ENCODE data around the gene ASB13. TPM values are rescaled to one million over a fixed set of nuclear protein-coding genes. Genes with fewer than 3 reads are reported as not detected.

ASB13 gene, protein sequence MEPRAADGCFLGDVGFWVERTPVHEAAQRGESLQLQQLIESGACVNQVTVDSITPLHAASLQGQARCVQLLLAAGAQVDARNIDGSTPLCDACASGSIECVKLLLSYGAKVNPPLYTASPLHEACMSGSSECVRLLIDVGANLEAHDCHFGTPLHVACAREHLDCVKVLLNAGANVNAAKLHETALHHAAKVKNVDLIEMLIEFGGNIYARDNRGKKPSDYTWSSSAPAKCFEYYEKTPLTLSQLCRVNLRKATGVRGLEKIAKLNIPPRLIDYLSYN
- total RNA-seq, result 11.2 TPM

DNA sequence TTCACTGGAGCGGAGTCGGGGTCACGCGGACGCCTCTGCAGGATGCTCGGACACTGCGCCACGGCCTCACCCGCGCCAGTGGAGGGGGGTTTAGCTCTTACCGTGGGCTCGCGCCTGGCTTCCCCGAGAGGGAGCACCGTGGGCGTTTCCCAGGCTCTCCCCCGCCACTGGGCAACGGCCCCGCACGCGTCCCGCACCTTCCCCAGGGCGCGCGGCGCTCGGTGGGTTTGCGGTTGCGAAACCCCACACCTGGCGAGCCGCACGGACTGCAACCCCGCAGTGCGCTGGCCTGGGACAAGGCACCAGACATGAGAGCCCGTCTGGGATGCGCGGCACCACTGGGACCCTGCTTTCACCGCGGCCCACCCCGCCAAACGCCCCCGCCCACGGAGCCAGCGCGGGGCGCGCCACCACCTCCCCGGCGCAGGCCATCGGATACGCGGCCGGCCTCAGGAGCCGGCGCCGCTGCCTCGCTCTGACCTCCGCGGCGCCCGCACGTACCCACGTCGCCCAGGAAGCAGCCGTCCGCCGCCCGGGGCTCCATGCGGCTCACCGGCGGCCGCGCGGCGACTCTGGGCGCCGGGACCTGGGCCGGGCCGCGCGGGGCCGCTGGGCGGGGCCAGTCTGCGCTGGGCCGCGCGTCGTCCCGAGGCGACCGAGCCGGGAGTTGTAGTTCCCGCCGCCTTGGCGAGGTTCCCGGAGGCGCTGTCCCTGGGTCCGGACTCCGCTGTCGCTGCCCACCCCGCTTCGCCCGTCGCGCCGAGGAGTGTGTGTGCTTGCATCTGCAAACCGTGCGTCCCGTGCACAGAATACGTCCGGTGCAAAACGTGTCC, at the start of gene ASB13:
ASB13 (minus strand) TSS at position 588 of the 833 bp plus-strand sequence; CDS start at position 544, 44 bp downstream.
- peak; percentile 83 for DNase-seq

DNA sequence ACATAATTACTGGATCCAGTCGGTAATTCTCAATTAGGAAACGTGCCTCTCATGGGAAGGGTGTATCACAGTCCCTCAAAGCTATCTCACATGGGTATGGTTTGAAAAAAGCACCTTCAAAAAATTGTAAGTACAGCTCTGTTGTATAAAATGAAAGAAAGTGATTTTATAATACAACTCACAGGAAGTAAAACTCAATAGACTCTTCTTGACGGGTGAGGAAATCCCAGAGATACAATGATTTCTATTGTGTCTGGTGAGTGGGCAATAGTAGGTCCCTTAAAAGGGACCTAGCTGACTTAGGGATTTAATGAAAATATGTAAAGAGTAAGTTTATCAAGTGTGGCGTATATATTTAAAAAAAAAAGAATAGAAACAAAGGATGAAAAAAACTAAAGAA, 45.2 kb upstream of the ASB13 start:
- DNase-seq, result no peak

DNA sequence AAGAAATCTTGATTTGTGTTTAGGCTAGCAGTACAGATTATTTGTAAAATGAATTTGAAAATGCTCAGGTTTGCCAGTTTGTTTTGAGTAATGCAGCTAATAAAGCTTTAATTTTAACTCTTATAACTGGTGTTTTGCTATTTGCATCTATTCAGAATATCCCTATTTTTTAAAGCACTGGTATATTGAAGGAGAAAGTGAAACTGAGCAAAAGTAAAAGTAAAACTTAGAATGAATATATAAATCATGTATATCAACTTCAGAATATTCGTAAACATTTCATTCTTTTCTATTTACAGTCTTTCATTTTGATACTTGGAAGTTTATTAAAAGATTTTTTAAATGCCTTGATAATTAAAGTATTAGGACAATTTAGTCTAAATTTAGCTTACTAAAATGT, 44.5 kb upstream of the ASB13 start:
- DNase-seq, result no peak

DNA sequence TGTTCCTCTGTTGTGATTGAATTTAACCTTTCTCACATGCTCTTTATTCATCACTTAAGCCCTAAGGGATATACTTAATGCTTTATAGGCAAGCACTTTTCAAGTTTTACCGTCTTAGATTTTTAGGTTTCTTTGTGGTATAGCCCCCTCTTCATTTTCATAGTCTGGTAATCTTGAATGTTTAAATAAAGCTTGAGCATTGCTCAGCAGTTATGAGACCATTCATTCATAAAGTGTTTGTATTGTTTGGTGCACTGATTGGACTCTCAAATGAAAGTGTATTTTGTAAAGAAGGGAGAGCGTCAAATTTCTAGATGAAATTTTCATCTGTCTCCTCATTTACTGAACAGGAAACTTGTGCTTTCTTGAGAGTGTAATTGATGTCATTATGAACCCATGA, 43.5 kb upstream of the ASB13 start:
- DNase-seq, result no peak

DNA sequence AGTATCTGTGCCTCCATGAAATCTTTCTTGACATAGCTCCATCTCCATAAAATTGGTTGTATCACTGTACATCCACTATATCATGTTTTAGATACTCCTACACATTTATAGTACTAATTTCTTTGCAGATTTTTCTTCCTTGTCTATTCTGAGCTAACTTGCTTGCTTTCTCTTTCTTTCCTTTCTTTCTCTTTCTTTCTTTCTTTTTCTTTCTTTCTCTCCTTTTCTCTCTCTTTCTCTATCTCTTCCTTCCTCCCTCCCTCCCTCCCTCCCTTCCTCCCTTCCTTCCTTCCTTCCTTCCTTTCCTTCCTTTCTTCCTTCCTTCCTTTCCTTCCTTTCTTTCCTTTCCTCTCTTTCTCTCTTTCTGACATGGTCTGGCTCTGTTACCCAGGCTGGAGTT, 42.0 kb upstream of the ASB13 start:
- no peak for DNase-seq

DNA sequence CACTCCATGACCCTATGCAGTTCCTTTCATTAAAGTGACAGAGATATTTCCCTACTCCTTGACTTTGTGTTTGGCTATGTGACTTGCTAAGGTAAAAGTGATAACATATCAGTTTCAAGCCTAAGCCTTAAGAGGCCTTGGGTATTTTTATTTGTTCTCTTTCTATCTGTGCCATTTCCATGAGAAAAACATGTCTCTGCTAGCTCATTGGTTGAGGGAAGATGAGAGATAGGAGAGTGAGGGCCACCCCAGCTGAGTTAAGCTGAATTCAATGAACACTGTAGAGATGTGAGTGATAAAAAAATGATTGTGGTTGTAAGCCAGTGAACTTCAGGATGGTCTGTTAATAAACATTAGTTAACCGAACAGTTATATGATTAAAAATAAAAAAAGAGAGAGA, 31.7 kb upstream of the ASB13 start:
- no peak for DNase-seq

DNA sequence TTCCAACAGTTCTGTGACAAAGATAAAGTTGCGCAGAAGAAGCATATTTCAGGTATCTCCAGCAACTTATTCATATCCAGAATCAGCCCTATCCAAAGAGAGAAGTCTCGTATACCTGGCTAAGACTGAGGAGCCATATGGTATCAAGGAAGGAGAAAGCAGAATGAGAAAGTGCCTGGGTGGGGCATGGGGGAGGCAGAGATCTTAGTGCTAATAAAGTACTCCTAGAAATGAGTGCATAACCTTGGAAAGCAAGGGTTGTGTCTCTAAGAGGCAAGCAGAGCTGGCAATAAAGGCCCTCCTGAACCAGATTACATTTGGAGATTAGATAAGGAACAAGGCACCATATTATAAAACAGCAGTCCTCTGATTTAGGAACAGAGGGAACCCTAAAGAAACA, 30.9 kb upstream of the ASB13 start:
- no peak for DNase-seq

DNA sequence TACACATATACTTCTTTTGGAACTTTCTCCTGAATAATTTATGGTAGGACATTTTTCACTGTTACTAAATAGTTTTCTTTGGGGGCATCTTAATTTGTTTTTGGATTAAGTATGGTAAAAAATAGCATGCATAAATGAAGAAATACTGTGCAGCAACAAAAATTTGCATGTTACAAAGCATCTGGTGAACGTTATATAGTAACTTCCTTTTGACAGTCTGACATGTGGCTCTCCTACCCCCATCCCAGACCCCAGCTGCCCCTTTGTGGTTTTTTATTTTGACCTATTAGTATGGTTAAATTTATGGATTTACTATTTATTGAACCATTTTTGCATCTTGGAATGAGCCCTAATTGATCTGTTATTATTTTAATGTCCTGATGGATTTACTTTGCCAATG, 28.2 kb upstream of the ASB13 start:
- DNase-seq, result no peak

DNA sequence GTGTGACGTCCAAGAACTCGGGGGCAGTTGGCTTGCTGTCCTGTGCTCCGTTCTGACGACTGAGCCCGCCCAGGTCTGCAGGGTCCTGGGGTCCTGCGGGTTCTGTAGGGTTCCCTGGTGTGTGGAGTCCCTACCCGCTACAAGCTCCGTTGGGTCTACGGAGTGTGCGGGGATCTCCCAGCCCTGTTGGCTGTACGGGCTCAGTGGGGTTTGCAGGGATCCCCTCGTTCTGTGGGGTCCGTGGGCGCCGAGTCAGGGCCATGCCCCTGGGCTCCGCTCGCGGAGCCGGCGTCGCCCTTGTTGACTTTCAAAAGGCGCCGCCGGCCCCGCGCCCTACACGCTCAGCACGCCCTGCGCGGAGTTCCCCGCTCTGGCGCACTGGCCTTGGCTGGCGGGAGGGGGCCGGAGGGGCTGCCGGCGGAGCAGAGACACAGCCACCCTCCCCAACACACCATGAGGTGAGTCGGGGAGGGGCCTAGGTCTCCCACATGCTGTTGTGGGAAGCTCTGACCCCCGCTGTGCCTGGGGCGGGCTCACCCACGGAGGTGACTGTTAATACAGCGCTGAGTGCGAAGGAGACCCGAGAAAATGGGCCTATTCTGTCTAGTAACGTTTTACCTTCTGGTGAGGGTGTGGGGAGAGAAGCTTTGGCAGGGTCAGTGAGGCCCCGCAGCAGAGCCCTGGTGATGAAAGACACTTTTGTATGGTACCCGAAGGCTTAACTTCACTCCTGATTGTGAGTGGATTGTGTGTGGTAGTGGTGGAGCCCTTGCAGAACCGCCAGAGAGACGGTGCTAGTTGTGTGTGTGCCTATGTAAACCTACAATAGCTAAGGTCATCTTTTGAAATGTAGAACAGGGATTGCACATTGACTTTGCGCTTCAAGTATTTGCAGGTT, 26.3 kb upstream of the ASB13 start:
- peak; percentile 67 for DNase-seq

DNA sequence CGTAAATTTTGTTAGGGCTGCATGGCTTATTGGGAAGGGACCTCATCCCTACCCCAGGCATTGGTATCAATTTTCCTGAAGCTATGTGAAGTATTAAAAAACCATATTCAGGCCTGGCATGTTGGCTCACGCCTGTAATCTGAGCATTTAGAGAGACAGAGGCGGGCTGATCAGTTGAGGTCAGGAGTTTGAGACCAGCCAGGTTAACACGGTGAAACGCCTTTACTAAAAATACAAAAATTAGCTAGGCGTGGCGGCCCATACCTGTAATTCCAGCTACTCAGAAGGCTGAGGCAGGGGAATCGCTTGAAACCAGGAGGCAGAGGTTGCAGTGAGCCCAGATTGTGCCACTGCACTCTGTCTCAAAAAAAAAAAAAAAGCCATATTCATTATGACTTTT, 25.4 kb upstream of the ASB13 start:
- DNase-seq, result no peak

DNA sequence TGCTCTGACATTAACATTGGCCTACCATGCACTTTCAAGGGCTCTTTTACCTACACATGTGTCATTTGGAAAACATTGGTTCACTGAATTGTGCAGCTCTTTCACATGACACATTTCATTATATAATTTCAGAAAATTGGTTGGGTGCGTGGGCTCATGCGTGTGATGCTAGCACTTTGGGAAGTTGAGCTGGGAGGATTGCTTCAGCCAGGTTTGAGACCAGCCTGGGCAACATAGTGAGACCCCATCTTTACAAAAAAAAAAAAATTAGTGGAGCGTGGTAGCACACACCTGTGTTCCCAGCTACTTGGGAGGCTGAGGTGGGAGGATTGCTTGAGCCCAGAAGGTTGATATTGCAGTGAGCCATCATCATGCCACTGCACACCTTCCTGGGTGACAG, 22.2 kb upstream of the ASB13 start:
- DNase-seq, result no peak

DNA sequence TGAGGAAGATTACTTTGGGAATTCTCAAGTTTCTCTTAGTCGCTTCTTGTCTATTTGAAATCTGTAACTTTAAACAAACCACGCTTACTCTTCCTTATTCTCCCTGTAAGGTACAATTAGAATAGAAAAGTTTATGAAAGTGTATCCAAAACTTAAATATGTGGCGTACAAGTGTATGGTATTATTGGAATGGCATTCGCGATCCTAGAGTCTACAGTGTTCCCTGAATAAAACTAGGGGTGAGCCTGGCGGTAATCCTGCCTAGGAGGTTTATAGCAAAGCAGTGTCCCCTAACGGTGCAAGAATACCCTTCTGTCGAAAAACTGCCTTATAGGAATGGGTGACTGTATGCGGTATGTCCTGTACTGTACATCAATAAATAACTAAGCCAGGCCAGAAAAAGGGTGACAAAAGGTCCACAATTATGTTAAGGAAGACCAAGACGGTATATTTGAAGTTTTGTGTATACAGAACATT, 19.4 kb upstream of the ASB13 start:
- DNase-seq, result no peak

DNA sequence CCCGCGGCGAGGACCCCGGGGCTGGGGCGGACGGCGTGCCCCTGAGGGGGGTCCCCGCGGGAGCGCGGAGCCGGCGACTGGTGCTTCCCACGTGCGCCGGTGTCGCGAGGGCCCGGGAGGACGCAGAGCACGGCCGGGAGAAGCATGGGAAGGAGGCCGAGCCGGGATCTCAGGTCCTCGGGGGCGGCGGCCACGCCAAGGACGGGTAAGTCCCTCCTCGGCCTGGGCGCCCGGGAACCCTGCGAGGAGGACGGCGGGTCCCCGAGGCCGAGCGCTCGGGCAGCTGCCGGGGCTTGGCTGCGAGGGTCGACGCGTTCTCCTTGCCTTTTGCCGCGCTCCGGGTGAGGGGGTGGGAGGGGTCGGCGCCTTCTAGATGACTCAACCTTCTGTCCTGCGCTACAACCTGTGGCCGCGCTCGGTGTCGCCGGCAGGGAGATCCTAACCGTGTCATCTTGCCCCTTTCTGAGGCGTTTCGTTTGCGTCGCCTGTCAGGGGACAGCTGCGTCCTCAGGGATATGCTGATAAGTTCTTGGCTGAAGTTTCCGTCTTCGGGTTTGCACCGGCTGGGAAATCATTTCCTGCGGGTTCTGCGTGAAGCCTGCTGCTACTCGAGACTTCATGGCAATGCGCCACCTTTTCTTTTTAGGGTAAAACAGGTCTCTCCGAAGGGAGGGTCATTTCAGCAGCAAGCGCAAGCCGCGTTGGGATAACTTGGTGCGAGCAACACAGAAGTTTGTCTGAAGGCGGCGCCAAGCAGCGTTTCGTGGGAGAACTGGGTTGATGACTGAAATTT, 18.8 kb upstream of the ASB13 start:
- DNase-seq, result peak; percentile 89

DNA sequence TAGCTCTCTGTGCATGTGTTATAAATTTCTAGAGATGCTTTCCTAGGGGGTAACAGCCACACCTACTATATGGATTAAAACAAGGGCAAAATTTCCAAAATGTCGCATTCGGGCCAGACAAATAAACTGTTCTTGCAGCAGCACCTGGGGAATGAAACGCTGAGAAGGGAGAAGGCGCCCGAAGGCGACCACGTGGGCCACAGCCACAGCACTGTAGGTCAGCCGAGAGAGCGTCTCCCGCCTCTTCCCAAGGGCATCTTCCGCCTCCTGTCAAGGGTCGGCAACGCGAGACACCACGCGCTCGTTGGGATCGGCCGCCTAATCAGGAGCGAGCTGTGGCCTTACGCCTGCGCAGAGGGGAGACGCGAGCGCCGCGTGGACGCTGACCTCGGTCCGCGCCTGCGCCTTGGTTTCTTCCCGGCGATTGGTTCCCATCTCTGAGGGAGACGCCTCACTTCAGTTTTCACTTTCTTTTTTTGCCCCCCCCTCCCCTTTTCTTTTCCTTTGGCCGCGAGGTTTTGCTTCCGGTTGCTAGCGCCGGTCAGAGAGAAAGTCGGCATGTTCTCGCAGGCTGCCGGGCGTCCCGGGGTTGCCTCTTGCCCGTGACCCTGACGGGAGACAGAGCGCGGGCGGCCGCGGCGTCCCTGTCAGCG, 18.0 kb upstream of the ASB13 start, which contains the start of gene TASOR2:
TASOR2 (plus strand) TSS at position 521 of the 653 bp plus-strand sequence. CDS start 35,805 bp downstream, outside the sequence.
- DNase-seq, result peak; percentile 99

DNA sequence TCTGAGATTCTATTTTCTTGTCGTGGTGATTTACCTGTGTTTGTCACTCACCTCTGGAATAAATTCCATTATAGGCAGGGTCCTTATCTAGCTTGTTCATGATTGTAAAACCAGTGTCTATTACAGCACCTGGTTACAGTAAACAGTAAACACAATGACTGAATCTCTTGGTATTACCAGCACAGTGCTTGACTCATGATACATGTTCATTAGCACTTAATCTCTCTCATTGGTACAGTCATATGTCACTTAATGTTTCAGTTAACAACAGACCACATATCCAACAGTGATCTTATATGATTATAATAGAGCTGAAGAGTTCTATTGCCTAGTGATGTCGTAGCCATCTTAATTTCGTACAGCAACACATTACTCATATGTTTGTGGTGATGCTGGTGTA, 16.7 kb upstream of the ASB13 start:
- DNase-seq, result no peak

DNA sequence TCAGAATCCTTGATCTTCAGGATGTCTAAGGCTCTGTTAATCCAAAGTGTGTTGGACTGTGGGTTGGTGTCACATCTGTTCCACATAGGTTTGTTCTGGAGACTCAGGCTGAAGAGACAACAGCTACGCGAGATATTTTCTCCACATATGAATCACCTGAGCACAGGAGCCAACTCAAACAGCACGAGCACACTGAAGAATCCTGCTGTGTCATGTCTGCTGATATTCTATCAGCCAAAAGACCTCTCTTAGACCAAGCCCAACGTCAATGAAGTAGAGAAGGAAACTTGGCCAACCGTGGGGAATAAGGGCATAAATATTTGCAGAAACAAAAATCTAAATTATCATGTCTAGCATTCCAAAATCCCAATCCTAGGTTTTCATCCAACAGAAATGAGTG, 15.5 kb upstream of the ASB13 start:
- no peak for DNase-seq

DNA sequence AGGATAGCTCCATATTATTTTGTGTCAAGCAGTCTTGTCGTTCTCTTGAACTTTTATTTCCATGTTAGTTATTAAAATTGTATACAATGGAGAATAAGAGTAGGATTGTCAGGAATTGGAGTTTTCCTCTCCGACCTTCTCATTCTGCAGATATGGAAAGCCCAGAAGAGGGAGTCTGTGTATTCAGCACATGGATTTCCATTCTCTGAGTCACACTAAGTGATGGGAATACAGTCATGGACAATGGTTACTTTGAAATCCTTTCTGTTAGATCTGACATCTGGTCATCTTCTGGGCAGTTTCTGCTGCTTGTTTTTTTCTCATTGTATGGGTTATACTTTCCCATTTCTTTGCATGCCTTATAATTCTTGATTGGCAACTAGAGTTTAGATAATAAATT, 13.2 kb upstream of the ASB13 start:
- DNase-seq, result no peak

DNA sequence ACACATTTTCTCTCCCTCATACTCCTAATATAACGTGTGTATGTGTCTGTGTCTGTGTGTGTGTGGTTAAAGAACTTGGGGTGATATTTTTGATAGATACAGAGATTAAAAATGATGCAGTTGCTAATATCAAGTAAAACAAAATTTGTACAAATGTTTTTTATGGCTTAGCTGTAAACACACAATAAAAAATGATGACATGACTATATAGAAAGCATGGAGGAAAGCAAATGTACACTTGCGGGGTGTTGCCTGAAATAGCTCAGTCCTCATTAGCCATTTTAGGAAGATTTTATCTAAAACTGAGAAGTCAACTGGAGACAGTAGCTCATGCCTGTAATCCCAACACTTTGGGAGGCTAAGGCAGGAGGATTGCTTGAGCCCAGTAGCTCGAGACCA, 12.6 kb upstream of the ASB13 start:
- no peak for DNase-seq

DNA sequence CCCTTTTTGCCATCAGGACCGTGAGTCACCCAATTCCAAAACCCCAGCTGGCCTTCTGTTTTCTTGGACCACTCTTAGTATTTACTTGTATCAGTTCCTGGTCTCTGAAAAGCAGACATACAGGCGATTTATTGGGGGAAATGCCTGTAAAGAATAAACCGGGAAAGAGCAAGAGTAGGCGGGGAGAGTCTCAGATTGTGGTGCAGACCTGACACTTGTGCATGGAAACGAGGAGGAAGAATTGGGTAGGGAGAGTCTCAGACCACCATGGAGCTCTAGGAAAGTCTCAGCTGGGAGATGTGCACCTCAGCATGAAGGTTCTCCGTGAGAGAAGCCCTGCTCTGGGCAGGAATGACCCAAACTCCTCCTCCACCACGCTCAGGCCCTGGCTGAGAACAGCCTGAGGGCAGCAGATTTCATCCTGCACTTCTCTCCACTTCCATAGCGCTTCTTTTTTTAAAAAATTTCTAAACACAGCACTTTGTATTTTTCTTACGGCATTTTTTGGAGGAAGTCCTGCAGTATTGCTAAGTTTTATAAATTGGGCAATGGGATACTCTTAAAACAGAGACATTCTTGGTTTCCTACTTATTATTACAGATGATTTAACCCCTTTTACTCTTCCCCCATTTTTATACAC, 12.1 kb upstream of the ASB13 start:
- DNase-seq, result no peak

DNA sequence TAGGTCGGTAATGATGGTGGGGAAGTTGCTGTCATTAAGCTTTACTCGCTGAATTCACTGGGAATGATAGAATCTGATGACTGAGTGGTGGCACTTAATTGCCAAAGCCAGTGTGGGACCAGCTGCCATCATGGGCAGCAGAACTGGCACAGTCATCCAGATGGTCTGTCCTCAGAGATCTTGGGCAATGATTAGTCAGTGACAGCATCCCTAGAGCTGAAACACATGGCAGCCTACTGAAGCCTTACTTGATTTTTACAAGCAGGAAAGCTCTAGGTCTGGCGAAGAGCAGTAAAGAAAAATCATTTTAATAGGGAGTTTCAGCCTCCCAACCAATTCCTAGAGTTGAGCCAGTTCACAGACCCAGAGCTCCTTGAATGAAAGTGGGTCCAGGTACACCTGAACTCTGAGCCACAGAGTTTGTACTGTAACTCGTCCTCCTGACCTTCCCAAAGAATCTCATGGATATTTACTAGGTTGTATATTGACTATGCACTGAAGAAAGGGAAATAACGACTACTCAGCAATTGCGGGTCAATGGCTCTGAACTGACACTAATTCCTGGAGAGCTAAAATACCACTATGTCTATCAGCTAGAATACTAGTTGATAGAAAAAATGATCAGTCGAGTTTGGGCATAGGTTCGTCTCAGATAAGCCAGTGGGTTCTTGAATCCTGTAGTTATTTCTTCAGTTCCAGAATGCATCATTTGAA, 4.4 kb upstream of the ASB13 start:
- no peak for DNase-seq

Measured in tongue (tissue), 2 donors.